ENCODE data around the gene CAPN8.

Gene CAPN8

DNA sequence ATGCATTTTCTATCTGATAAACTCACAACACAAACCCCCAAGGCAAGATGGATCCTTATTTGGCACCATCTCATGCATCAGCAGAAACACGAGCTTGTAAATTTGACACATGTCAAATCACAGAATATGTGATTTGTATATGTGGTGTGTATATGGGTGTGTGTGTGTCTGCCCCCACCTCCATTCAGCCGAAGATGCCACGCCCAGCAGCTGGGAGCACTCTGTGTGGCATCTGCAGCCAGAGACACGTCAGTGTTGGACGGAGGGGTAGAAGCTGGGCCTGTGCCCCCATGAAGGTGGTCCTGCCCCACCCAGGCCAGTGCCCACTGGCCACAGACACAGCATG lies 108.4 kb downstream of the CAPN8 start:
- no peak overlapping the region for H3K4me2 ChIP-seq (ENCODE audit: low read length)
- H2AFZ ChIP-seq (ENCODE audit: low read length): no peak overlapping the region
- no peaks in the 10 kb centered on the region for H3K4me1 ChIP-seq (ENCODE audit: insufficient read depth, low read length, severe bottlenecking)
- H3K9me3 ChIP-seq (ENCODE audit: low read length): no peaks in the 10 kb centered on the region
- H3K27me3 ChIP-seq (ENCODE audit: insufficient read depth, low read length): no peaks in the 10 kb centered on the region
- no peak overlapping the region for H3K4me3 ChIP-seq (ENCODE audit: low read depth, low read length, poor library complexity, severe bottlenecking)
- H4K20me1 ChIP-seq (ENCODE audit: insufficient read depth, low read length): no peaks in the 10 kb centered on the region
- H3K79me2 ChIP-seq (ENCODE audit: insufficient read depth, low read length): no peaks in the 10 kb centered on the region
- H3K9ac ChIP-seq (ENCODE audit: low read length): no peak overlapping the region
- no peak overlapping the region for H3K27ac ChIP-seq (ENCODE audit: low read depth, low read length, poor library complexity, severe bottlenecking)
- H3K9me2 ChIP-seq (ENCODE audit: low read depth, low read length): no peaks in the 10 kb centered on the region
- no peaks in the 10 kb centered on the region for H3F3A ChIP-seq (ENCODE audit: insufficient read depth, low read length)
- TF ChIP-seq EZH2 (IDR thresholded peaks at IDR 0.05; ENCODE audit: borderline replicate concordance, low read length): no peak
- TF ChIP-seq, protein P1, sequence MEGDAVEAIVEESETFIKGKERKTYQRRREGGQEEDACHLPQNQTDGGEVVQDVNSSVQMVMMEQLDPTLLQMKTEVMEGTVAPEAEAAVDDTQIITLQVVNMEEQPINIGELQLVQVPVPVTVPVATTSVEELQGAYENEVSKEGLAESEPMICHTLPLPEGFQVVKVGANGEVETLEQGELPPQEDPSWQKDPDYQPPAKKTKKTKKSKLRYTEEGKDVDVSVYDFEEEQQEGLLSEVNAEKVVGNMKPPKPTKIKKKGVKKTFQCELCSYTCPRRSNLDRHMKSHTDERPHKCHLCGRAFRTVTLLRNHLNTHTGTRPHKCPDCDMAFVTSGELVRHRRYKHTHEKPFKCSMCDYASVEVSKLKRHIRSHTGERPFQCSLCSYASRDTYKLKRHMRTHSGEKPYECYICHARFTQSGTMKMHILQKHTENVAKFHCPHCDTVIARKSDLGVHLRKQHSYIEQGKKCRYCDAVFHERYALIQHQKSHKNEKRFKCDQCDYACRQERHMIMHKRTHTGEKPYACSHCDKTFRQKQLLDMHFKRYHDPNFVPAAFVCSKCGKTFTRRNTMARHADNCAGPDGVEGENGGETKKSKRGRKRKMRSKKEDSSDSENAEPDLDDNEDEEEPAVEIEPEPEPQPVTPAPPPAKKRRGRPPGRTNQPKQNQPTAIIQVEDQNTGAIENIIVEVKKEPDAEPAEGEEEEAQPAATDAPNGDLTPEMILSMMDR (IDR thresholded peaks at IDR 0.05; ENCODE audit: low read length): no peak; the same call in 1 of the 2 replicates
- no peaks in the 10 kb centered on the region for H3K36me3 ChIP-seq (ENCODE audit: insufficient read depth, low read length)

DNA sequence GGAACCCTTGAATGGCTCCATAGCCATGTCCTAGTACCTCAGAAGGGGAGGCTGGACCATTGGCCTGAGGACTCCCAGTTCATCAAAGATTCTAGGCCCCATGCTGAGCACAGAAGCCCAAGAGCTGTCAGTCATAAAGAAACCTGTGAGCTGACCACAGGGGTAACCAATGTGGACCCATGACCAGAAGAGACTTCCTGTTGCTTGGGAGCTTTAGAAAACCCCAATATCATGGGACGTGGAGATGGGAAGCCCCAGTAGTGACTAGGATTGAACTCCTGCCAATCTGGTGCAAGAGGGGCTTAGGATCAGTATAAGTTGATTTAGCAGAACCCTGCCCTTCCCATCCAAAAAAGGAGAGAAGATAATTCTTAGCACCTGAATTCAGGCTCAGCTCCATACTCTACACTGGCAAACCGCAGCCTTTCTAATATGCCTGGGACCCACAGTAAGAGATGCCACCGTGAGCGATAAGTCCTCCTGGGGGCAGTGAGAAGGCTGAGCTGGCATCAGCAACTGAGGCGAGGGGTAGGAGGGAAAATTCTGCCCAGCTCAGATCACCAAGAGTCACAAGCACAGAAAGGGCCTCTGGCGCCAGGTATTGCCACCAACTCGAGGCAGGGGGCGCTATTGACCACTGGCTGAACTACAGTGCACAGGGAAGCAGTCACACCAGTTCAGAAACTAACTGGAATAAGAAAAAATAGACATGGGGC lies 108.9 kb downstream of the CAPN8 start:
- no peaks in the 10 kb centered on the region for H3F3A ChIP-seq (ENCODE audit: insufficient read depth, low read length)
- H3K4me3 ChIP-seq (ENCODE audit: low read depth, low read length, poor library complexity, severe bottlenecking): no peak overlapping the region
- no peak overlapping the region for H3K4me2 ChIP-seq (ENCODE audit: low read length)
- no peaks in the 10 kb centered on the region for H3K36me3 ChIP-seq (ENCODE audit: insufficient read depth, low read length)
- no peaks in the 10 kb centered on the region for H4K20me1 ChIP-seq (ENCODE audit: insufficient read depth, low read length)
- no peaks in the 10 kb centered on the region for H3K9me2 ChIP-seq (ENCODE audit: low read depth, low read length)
- no peaks in the 10 kb centered on the region for H3K79me2 ChIP-seq (ENCODE audit: insufficient read depth, low read length)
- no peaks in the 10 kb centered on the region for H3K27me3 ChIP-seq (ENCODE audit: insufficient read depth, low read length)
- H3K9ac ChIP-seq (ENCODE audit: low read length): no peak overlapping the region
- no peak overlapping the region for H2AFZ ChIP-seq (ENCODE audit: low read length)
- H3K4me1 ChIP-seq (ENCODE audit: insufficient read depth, low read length, severe bottlenecking): no peaks in the 10 kb centered on the region
- no peaks in the 10 kb centered on the region for H3K9me3 ChIP-seq (ENCODE audit: low read length)
- no peak overlapping the region for H3K27ac ChIP-seq (ENCODE audit: low read depth, low read length, poor library complexity, severe bottlenecking)
- TF ChIP-seq EZH2 (IDR thresholded peaks at IDR 0.05; ENCODE audit: borderline replicate concordance, low read length): no peak
- TF ChIP-seq, protein P1 (IDR thresholded peaks at IDR 0.05; ENCODE audit: low read length): peak; percentile 82

GRCh38 chr1:223553957-223554356 lies 111.5 kb downstream of the CAPN8 start:
- Histone ChIP-seq H3K27me3 (ENCODE audit: insufficient read depth, low read length) (no peaks in the 10 kb centered on the region), H3K9me3 (ENCODE audit: low read length) (no peaks in the 10 kb centered on the region), H3K36me3 (ENCODE audit: insufficient read depth, low read length) (no peaks in the 10 kb centered on the region), H3K4me1 (ENCODE audit: insufficient read depth, low read length, severe bottlenecking) (no peaks in the 10 kb centered on the region), H3K9ac (ENCODE audit: low read length) (no peak overlapping the region), H3K79me2 (ENCODE audit: insufficient read depth, low read length) (no peaks in the 10 kb centered on the region), H4K20me1 (ENCODE audit: insufficient read depth, low read length) (no peaks in the 10 kb centered on the region), H3K27ac (ENCODE audit: low read depth, low read length, poor library complexity, severe bottlenecking) (no peak overlapping the region), H3K9me2 (ENCODE audit: low read depth, low read length) (no peaks in the 10 kb centered on the region), H3K4me3 (ENCODE audit: low read depth, low read length, poor library complexity, severe bottlenecking) (no peak overlapping the region), H3F3A (ENCODE audit: insufficient read depth, low read length) (no peaks in the 10 kb centered on the region), H3K4me2 (ENCODE audit: low read length) (no peak overlapping the region), H2AFZ (ENCODE audit: low read length) (no peak overlapping the region)
- no peak for TF ChIP-seq EZH2 (IDR thresholded peaks at IDR 0.05; ENCODE audit: borderline replicate concordance, low read length)
- TF ChIP-seq, protein P1 (IDR thresholded peaks at IDR 0.05; ENCODE audit: low read length): no peak

Measured in OCI-LY1 (cell line).